ENCODE results near the gene TFB1M.
A peak's percentile ranks its signal among the peaks of the same experiment; 100 is the strongest.
"Not testable (repeated sequence)": the region's sequence is repeated elsewhere in the genome, so short reads cannot be mapped to it uniquely, and the experiment has no call there.

Gene TFB1M

GRCh38 chr6:155314092-155314772 lies at the start of gene TFB1M:
Gene TFB1M, minus strand, starts transcription at chr6:155314484. Its CDS starts 56 bp downstream, at chr6:155314428.
- peak; percentile 97 to 98 for DNase-seq

GRCh38 chr6:155364021-155364420 lies 49.7 kb upstream of the TFB1M start:
- not testable (repeated sequence) for DNase-seq

- DNase-seq, result not testable (repeated sequence)
Measured at GRCh38 chr6:155362968-155363632, 48.8 kb upstream of the TFB1M start.

- no peak for DNase-seq
Measured at GRCh38 chr6:155354167-155354566, 39.9 kb upstream of the TFB1M start.

- DNase-seq, result no peak
Measured at GRCh38 chr6:155352811-155353210, 38.5 kb upstream of the TFB1M start.

- no peak for DNase-seq
Measured at GRCh38 chr6:155352130-155352420, 37.8 kb upstream of the TFB1M start.

- no peak for DNase-seq
Measured at GRCh38 chr6:155351273-155352129, 37.2 kb upstream of the TFB1M start.

GRCh38 chr6:155349956-155350355 lies 35.7 kb upstream of the TFB1M start:
- DNase-seq, result no peak

GRCh38 chr6:155349129-155349528 lies 34.8 kb upstream of the TFB1M start:
- no peak for DNase-seq

- no peak for DNase-seq
Measured at GRCh38 chr6:155347800-155348199, 33.5 kb upstream of the TFB1M start.

- DNase-seq, result no peak
Measured at GRCh38 chr6:155346957-155347356, 32.7 kb upstream of the TFB1M start.

GRCh38 chr6:155344341-155345006 lies 30.2 kb upstream of the TFB1M start:
- DNase-seq, result no peak

- no peak for DNase-seq
Measured at GRCh38 chr6:155341130-155341828, 27.0 kb upstream of the TFB1M start.

- DNase-seq, result no peak
Measured at GRCh38 chr6:155340464-155341129, 26.3 kb upstream of the TFB1M start.

GRCh38 chr6:155339929-155340328 lies 25.6 kb upstream of the TFB1M start:
- DNase-seq, result not testable (repeated sequence)

GRCh38 chr6:155338237-155338636 lies 24.0 kb upstream of the TFB1M start:
- not testable (repeated sequence) for DNase-seq

GRCh38 chr6:155335265-155335664 lies 21.0 kb upstream of the TFB1M start:
- DNase-seq, result no peak

GRCh38 chr6:155334073-155334472 lies 19.8 kb upstream of the TFB1M start:
- DNase-seq, result not testable (repeated sequence)

GRCh38 chr6:155333414-155333813 lies 19.1 kb upstream of the TFB1M start:
- no peak for DNase-seq

GRCh38 chr6:155330922-155331321 lies 16.6 kb upstream of the TFB1M start:
- DNase-seq, result no peak

- no peak for DNase-seq
Measured at GRCh38 chr6:155330133-155330734, 15.9 kb upstream of the TFB1M start.
